ENCODE measurements around the gene RPTOR. TPM values are rescaled to one million over a fixed set of nuclear protein-coding genes. Genes with fewer than 3 reads are reported as not detected.

RPTOR gene
- total and polyA plus RNA-seq, 4 donors = 12.4 to 46.1 (median 29.7) TPM

- Histone ChIP-seq H3K4me3 (no peak overlapping the region), H3K9ac (ENCODE audit: insufficient read depth in 1 of 2, low read length in 2 of 2) (no peak overlapping the region), H3K27ac (ENCODE audit: low read depth in 1 of 2, low read length in 1 of 2) (peak overlapping the region in 1 of 2 donors; percentile 34), H3K9me3 (ENCODE audit: control insufficient read depth in 4 of 4, insufficient read depth in 3 of 4, low read length in 3 of 4) (no peaks in the 10 kb centered on the region), H3K27me3 (ENCODE audit: control insufficient read depth in 3 of 3, insufficient read depth in 3 of 3, low read length in 2 of 3) (no peaks in the 10 kb centered on the region), H3K36me3 (ENCODE audit: control insufficient read depth in 4 of 4, insufficient read depth in 4 of 4, low read length in 4 of 4) (peaks cover 0 to 18% (median 10%) of the 10 kb centered on the region in 4 donors), H3K4me1 (ENCODE audit: control insufficient read depth in 5 of 5, insufficient read depth in 5 of 5, low read length in 5 of 5) (peaks cover 3 to 26% (median 15%) of the 10 kb centered on the region in 5 donors)
- TF ChIP-seq CTCF (IDR thresholded peaks at IDR 0.05; ENCODE audit: control extremely low read depth, extremely low read depth) = no peak
- 95% methylated on average over 27 of the region's 27 CpGs for WGBS, 2 donors
- ATAC-seq (ENCODE audit: insufficient read depth, low FRiP score) = no peak
- DNase-seq = no peak
These were observed 312.5 kb downstream of the RPTOR start for GRCh38 chr17:80856863-80857755.

GRCh38 chr17:80857756-80858171 is 313.1 kb downstream of the RPTOR start:
- 96 to 97% methylated on average over 25 of the region's 25 CpGs for WGBS, 2 donors
- H3K27ac ChIP-seq (ENCODE audit: low read depth in 1 of 2, low read length in 1 of 2) = no peak overlapping the region
- ATAC-seq (ENCODE audit: insufficient read depth, low FRiP score) = no peak

GRCh38 chr17:80858301-80859001 is 313.8 kb downstream of the RPTOR start:
- Histone ChIP-seq H3K36me3 (ENCODE audit: control insufficient read depth in 4 of 4, insufficient read depth in 4 of 4, low read length in 4 of 4) (peaks cover 0 to 19% (median 13%) of the 10 kb centered on the region in 4 donors), H3K9ac (ENCODE audit: insufficient read depth in 1 of 2, low read length in 2 of 2) (no peak overlapping the region), H3K27me3 (ENCODE audit: control insufficient read depth in 3 of 3, insufficient read depth in 3 of 3, low read length in 2 of 3) (no peaks in the 10 kb centered on the region), H3K27ac (ENCODE audit: low read depth in 1 of 2, low read length in 1 of 2) (peak overlapping the region in 1 of 2 donors; percentile 26), H3K4me1 (ENCODE audit: control insufficient read depth in 5 of 5, insufficient read depth in 5 of 5, low read length in 5 of 5) (peaks cover 3 to 26% (median 11%) of the 10 kb centered on the region in 5 donors), H3K9me3 (ENCODE audit: control insufficient read depth in 4 of 4, insufficient read depth in 3 of 4, low read length in 3 of 4) (no peaks in the 10 kb centered on the region), H3K4me3 (no peak overlapping the region)
- WGBS, 2 donors = 82 to 93% methylated on average over 20 of the region's 20 CpGs
- ATAC-seq (ENCODE audit: insufficient read depth, low FRiP score) (no peak), DNase-seq (no peak)
- no peak for TF ChIP-seq CTCF (IDR thresholded peaks at IDR 0.05; ENCODE audit: control extremely low read depth, extremely low read depth)

More at GRCh38 chr17:80857756-80858171, 313.1 kb downstream of the RPTOR start:
- H3K9me3 ChIP-seq (ENCODE audit: control insufficient read depth in 4 of 4, insufficient read depth in 3 of 4, low read length in 3 of 4) = no peaks in the 10 kb centered on the region
- H3K27me3 ChIP-seq (ENCODE audit: control insufficient read depth in 3 of 3, insufficient read depth in 3 of 3, low read length in 2 of 3) = no peaks in the 10 kb centered on the region
- H3K4me3 ChIP-seq = no peak overlapping the region
- DNase-seq = no peak
- H3K4me1 ChIP-seq (ENCODE audit: control insufficient read depth in 5 of 5, insufficient read depth in 5 of 5, low read length in 5 of 5) = peaks cover 3 to 26% (median 13%) of the 10 kb centered on the region in 5 donors
- no peak for TF ChIP-seq CTCF (IDR thresholded peaks at IDR 0.05; ENCODE audit: control extremely low read depth, extremely low read depth)
- H3K36me3 ChIP-seq (ENCODE audit: control insufficient read depth in 4 of 4, insufficient read depth in 4 of 4, low read length in 4 of 4) = peaks cover 0 to 19% (median 10%) of the 10 kb centered on the region in 4 donors
- H3K9ac ChIP-seq (ENCODE audit: insufficient read depth in 1 of 2, low read length in 2 of 2) = no peak overlapping the region

Measured in lung (tissue), 12 donors.